Measurements from ENCODE around the gene GTF3C4. TPM values are rescaled to one million over a fixed set of nuclear protein-coding genes. Genes with fewer than 3 reads are reported as not detected.

GTF3C4 gene
- total and polyA plus RNA-seq, 2 of the 8 experiments (the other 6 are each of a cell fraction or from before 2014, with no cell fraction given): 6.8 to 39.2 TPM

GRCh38 chr9:132628746-132629145 is 41.5 kb upstream of the GTF3C4 start:
- H2BK5ac ChIP-seq (ENCODE audit: low read depth, low read length): no peak overlapping the region
- no peak overlapping the region for H4K8ac ChIP-seq (ENCODE audit: extremely low read depth, insufficient read depth, low read length)
- no peak overlapping the region for H2BK12ac ChIP-seq (ENCODE audit: low read depth, low read length)
- no peak overlapping the region for H3K4ac ChIP-seq (replicated peaks; ENCODE audit: insufficient read length, low read depth, low read length)
- H3K4me1 ChIP-seq (replicated peaks in 1 of 4; ENCODE audit: control insufficient read depth in 3 of 4, insufficient read depth in 4 of 4, low read length in 3 of 4): 0 out of 7 replicates have a peak, but pooled peaks cover 0 to 3% (median 0%) of the 10 kb centered on the region in 4 experiments
- no peak overlapping the region for H3K18ac ChIP-seq (ENCODE audit: extremely low read depth, low read length)
- DNase-seq (ENCODE audit: low read depth in 1 of 2, low spot score in 2 of 2): no peak
- H4K20me1 ChIP-seq (replicated peaks in 1 of 2; ENCODE audit: control insufficient read depth in 1 of 2, insufficient read depth in 2 of 2, low read length in 2 of 2): peaks cover 3 to 5% of the 10 kb centered on the region in 2 experiments
- H3K9me3 ChIP-seq (ENCODE audit: insufficient read depth in 2 of 2, low read depth in 1 of 2, low read length in 1 of 2): no peaks in the 10 kb centered on the region
- TF ChIP-seq CBX5 (IDR thresholded peaks at IDR 0.05; ENCODE audit: low read depth, low read length) (no peak), SIN3A (conservative IDR thresholded peaks at IDR 0.05 in 1 of 2, IDR thresholded peaks at IDR 0.05 in 1 of 2; ENCODE audit: low read depth in 1 of 2, low read length in 2 of 2) (no peak), SRF (IDR thresholded peaks at IDR 0.05; ENCODE audit: low read depth, low read length) (no peak), E2F6 (IDR thresholded peaks at IDR 0.05) (no peak), ASH2L (IDR thresholded peaks at IDR 0.05; ENCODE audit: low read length) (no peak)
- no peak overlapping the region for H4K91ac ChIP-seq (replicated peaks; ENCODE audit: insufficient read length, low read length)
- whole genome bisulfite sequencing, 2 experiments (ENCODE audit: extremely low coverage in 1 of 2, insufficient coverage in 1 of 2, insufficient read length in 1 of 2, insufficient replicate concordance in 2 of 2, low coverage in 1 of 2, low lambda C conversion rate in 2 of 2, missing lambda C conversion rate in 1 of 2): 91% methylated on average over 8 of the region's 8 CpGs; no CpG with 5 or more reads in 1 of the 2 experiments
- no peak overlapping the region for H3K4me3 ChIP-seq (ENCODE audit: extremely low read depth in 1 of 4, insufficient read depth in 2 of 4, low read depth in 3 of 4, low read length in 4 of 4)
- H3K23me2 ChIP-seq (ENCODE audit: low read depth, low read length): no peaks in the 10 kb centered on the region
- H2AFZ ChIP-seq (ENCODE audit: low read length): no peak overlapping the region
- H2BK15ac ChIP-seq (ENCODE audit: low read length): no peak overlapping the region
- no peak overlapping the region for H3K9ac ChIP-seq (replicated peaks in 1 of 4; ENCODE audit: extremely low read depth in 1 of 4, low read depth in 3 of 4, low read length in 3 of 4)
- no peak overlapping the region for H2BK120ac ChIP-seq (replicated peaks; ENCODE audit: low read depth, low read length)
- no peak overlapping the region for H3K56ac ChIP-seq (replicated peaks; ENCODE audit: insufficient read length, low read depth, low read length)
- no peak overlapping the region for H3K27ac ChIP-seq (ENCODE audit: low read depth, low read length)
- H3K79me2 ChIP-seq (ENCODE audit: control insufficient read depth in 1 of 2, insufficient read depth in 2 of 2, low read length in 2 of 2): no peaks in the 10 kb centered on the region
- no peak overlapping the region for H3K4me2 ChIP-seq (ENCODE audit: insufficient read depth in 1 of 2, low read depth in 2 of 2, low read length in 2 of 2)
- no peaks in the 10 kb centered on the region; the same call in 1 of the 2 replicates for H3K79me1 ChIP-seq (ENCODE audit: low read depth, low read length)
- POLR2A ChIA-PET (ENCODE audit: partially characterized antibody): no interaction called here
- no peak overlapping the region for H3K23ac ChIP-seq (ENCODE audit: insufficient read length)
- FAIRE-seq: no peak
- CTCF ChIA-PET (ENCODE audit: partially characterized antibody): interaction anchor here (1.3 kb wide), 2 partner anchors 11 to 15 kb away, joined by 3 to 6 read pairs; no protein-coding TSS in a partner anchor
- H3K27me3 ChIP-seq (replicated peaks in 1 of 4; ENCODE audit: control insufficient read depth in 3 of 4, extremely low read depth in 1 of 4, insufficient read depth in 3 of 4, low read length in 3 of 4): no peaks in the 10 kb centered on the region
- no peak overlapping the region for H2BK20ac ChIP-seq (ENCODE audit: low read length)
- H3K36me3 ChIP-seq (ENCODE audit: control insufficient read depth in 2 of 4, insufficient read depth in 4 of 4, low read length in 3 of 4): peaks cover 3 to 27% (median 17%) of the 10 kb centered on the region in 4 experiments; a peak in 7 of 8 replicates
- no peak overlapping the region for H4K5ac ChIP-seq (ENCODE audit: insufficient read length, low read depth, low read length)
- no peak overlapping the region for H3K14ac ChIP-seq (ENCODE audit: insufficient read length)
- H2AK5ac ChIP-seq (ENCODE audit: low read depth, low read length): no peak overlapping the region

Data from H1 (cell line).